Measurements from ENCODE around the gene MXRA8. TPM values are rescaled to one million over a fixed set of nuclear protein-coding genes. Genes with fewer than 3 reads are reported as not detected.

The MXRA8 gene
- total RNA-seq, 4 donors from 2014 or later: 48.8 to 226 (median 163) TPM

- TF ChIP-seq CTCF (IDR thresholded peaks at IDR 0.05; ENCODE audit: low read depth): no peak
Measured at GRCh38 chr1:1344655-1345361, 13.5 kb downstream of the MXRA8 start.

DNA sequence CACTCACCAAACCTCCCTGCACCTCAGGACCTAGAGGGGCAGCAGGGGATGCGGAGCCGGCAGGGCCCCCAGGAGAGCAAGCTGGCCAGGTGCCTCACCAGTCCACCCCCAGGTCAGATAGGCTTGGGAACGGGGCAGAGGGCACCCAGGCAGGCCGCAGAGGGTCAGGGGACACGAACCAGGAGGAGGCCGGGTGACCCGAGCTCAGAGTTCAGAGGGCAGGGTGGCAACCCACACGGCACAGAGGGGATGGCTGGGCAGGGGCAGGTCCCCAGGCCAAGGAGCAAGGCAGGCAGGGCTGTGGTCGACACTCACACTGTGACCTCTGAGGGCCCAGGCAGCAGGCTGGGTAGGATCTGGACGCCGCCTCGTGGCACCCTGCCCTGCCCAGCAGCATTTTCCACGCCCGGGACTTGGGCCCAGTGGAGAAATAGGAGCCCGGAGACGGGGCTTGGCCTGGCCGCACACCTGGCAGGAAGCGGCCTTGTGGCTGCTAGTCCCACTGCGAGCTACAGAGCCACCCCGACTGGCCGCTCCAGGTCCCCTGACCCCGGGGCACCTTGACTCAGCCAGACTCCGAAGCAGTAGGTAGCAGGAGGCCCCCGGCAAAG is 14.4 kb downstream of the MXRA8 start:
- no peak for TF ChIP-seq CTCF (IDR thresholded peaks at IDR 0.05; ENCODE audit: low read depth)

DNA sequence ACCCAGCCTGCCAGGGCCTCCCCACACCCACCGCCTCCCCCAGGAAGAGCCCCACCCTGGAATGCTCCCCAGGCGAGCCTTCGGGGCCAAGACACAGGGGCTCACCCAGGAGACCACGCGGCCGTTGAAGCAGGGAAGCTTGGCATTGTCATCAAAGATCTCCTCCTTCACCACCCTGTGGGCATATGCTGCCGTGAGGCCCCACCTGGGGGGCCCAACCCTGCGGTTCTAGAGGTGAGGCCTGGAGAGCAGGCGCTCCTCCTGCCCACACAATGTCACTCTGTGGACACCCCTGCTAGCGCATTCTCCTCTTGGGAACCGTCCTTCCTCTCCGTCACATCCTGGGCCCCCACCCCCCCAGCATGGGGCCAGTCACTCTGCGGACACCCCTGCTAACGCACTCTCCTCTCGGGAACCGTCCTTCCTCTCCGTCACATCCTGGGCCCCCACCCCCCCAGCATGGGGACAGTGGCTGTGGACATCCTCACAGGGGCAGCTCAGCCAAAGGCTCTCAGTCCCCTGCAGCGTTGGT is 15.7 kb downstream of the MXRA8 start:
- no peak for TF ChIP-seq CTCF (IDR thresholded peaks at IDR 0.05; ENCODE audit: low read depth)

DNA sequence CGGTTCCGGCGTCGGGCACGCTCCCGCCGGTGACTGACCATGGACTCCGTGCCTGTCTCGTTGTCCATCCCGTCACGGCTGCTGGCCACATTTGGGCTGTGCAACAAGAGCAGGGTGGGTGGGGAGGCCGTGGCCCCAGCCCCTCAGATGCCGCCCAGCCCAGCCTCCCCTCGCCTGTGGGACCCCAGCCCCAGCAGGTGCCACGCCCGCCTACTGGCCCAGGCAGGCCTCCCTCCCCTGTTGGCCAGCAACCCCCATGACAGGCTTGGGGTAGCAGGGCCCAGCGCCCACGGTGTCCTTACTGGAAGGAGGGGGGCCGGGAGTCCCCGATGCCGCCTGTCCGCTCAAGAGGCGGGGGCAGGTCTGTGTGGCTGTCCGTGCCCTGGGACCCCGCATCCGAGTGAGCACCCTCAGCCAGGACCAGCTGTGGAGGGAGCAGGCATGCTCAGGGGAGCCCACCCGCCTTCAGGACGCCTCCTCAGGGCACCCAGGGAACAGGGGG is 16.2 kb downstream of the MXRA8 start:
- no peak for TF ChIP-seq CTCF (IDR thresholded peaks at IDR 0.05; ENCODE audit: low read depth)

DNA sequence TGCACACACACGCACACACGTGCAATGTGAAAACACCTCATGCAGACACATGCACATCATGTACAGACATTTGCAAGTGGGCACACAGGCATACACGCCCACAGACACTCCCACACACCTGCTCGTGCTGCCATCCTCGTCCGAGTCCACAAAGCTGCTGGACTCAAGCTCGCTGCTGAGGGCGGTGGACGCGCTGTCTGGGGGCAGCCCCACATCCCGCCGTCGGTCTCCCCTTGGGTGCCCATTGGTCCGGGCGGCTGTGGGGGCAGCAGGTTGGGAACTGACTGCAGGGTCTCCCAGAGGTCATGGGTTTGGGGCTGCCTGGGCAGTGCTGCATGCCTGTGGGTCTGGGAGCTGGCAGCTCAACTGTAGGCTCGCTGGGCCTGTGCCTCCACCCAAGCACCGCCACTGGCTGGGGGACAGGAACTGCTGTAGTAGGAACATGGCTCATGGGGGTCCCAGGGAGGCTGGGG is 16.8 kb downstream of the MXRA8 start:
- TF ChIP-seq CTCF (IDR thresholded peaks at IDR 0.05; ENCODE audit: low read depth): no peak

GRCh38 chr1:1340791-1341548 is 17.4 kb downstream of the MXRA8 start:
- no peak for TF ChIP-seq CTCF (IDR thresholded peaks at IDR 0.05; ENCODE audit: low read depth)

DNA sequence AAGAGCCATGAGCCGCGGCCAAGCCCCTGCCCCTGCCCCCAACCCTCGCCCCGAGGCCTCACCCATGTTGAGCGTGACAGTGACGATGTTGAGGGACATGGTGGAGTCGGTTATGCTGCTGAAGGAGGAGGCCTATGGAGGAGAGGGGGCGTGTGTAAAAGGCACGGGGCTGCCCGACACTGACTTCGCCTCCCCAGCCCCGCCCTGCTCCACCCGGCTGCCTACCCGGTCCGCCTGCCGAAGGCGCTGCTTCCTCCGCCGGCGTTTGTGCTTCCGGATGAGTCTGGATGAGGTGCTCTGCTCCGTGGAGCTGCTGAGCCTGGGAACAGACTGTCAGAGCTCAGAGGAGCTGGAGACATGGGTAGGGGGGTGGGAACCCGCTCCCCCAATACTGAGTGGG is 18.2 kb downstream of the MXRA8 start:
- no peak for TF ChIP-seq CTCF (IDR thresholded peaks at IDR 0.05; ENCODE audit: low read depth)

Measured in subcutaneous adipose tissue (tissue), 4 donors.